HG02884 (cell line): ENCODE data around the gene RCOR1.
"Not testable (repeated sequence)": the region's sequence is repeated elsewhere in the genome, so short reads cannot be mapped to it uniquely, and the experiment has no call there.

Source experiments
- ATAC-seq: cut with Tn5 transposase; IDR thresholded peaks from one replicate; pipeline ENCODE4 v1.9.1; 2021; ENCODE audit warnings: mild to moderate bottlenecking, moderate library complexity; ENCODE audit not compliant: unreplicated experiment

RCOR1 gene

GRCh38 chr14:102591944-102592762 is at the start of gene RCOR1:
Gene RCOR1, plus strand, starts transcription at chr14:102592649. Its CDS starts 238 bp downstream, at chr14:102592887.
- ATAC-seq, result peak; percentile 69

GRCh38 chr14:102544046-102544746 is 48.3 kb upstream of the RCOR1 start:
- ATAC-seq, result no peak

- no peak for ATAC-seq
Observed at GRCh38 chr14:102544747-102545460, 47.5 kb upstream of the RCOR1 start.

- no peak for ATAC-seq
Observed at GRCh38 chr14:102545461-102546265, 46.8 kb upstream of the RCOR1 start.

- ATAC-seq, result no peak
Observed at GRCh38 chr14:102548616-102549240, 43.7 kb upstream of the RCOR1 start.

- ATAC-seq, result not testable (repeated sequence)
Observed at GRCh38 chr14:102550927-102551401, 41.5 kb upstream of the RCOR1 start.

- no peak for ATAC-seq
Observed at GRCh38 chr14:102551995-102552705, 40.3 kb upstream of the RCOR1 start.

- no peak for ATAC-seq
Observed at GRCh38 chr14:102554821-102555819, 37.3 kb upstream of the RCOR1 start.

- no peak for ATAC-seq
Observed at GRCh38 chr14:102556098-102556677, 36.3 kb upstream of the RCOR1 start.

GRCh38 chr14:102557434-102558226 is 34.8 kb upstream of the RCOR1 start:
- ATAC-seq, result no peak

- ATAC-seq, result no peak
Observed at GRCh38 chr14:102558556-102558955, 33.9 kb upstream of the RCOR1 start.

GRCh38 chr14:102560458-102561261 is 31.8 kb upstream of the RCOR1 start:
- no peak for ATAC-seq

- ATAC-seq, result peak; percentile 84
Observed at GRCh38 chr14:102565331-102565887, 27.0 kb upstream of the RCOR1 start.

GRCh38 chr14:102565959-102566358 is 26.5 kb upstream of the RCOR1 start:
- peak; percentile 14 for ATAC-seq

- no peak for ATAC-seq
Observed at GRCh38 chr14:102568115-102568614, 24.3 kb upstream of the RCOR1 start.
